ENCODE data around the gene NEB.

GRCh38 chr2:151484100-151484499 is 250.2 kb downstream of the NEB start:
- TF ChIP-seq TAF1 (IDR thresholded peaks at IDR 0.05; ENCODE audit: low read depth) (no peak), EP300 (IDR thresholded peaks at IDR 0.05; ENCODE audit: borderline replicate concordance) (no peak)
- TF ChIP-seq, protein P1, sequence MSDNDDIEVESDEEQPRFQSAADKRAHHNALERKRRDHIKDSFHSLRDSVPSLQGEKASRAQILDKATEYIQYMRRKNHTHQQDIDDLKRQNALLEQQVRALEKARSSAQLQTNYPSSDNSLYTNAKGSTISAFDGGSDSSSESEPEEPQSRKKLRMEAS (IDR thresholded peaks at IDR 0.05): no peak

All from Ishikawa (cell line).